SK-MEL-5 (cell line): ENCODE results near the gene ADAM21. TPM values are rescaled to one million over a fixed set of nuclear protein-coding genes. Genes with fewer than 3 reads are reported as not detected.
"Not testable (repeated sequence)": the region's sequence is repeated elsewhere in the genome, so short reads cannot be mapped to it uniquely, and the experiment has no call there.

ENCODE experiments used
- DNase-seq: peaks from one replicate; pipeline ENCODE4 v3.0.0-alpha.2; 2016; ENCODE audit warnings: low read depth, low spot score
- in situ Hi-C: cut with HindIII; loops from 2 replicates; pipeline ENCODE4 v1.10.0; 2016; ENCODE audit warnings: low sequenced_read_pairs, high pct_unique_total_duplicates, low pct_unique_long_range_greater_than_20kb
- small RNA-seq, 2 experiments: library from RNA; depleted of rRNA; stranded (forward); fragments of <200 nt; gene quantifications; one replicate each; pipeline ENCODE3, GENCODE V24; 2014
- total RNA-seq: library from RNA; depleted of rRNA; stranded (reverse); fragments of >200 nt; shearing (Covaris generic); gene quantifications from 2 replicates; pipeline ENCODE4 v1.2.3, GENCODE V29; 2014; rRNA removed

ADAM21 gene
- total RNA-seq, 1 experiment from 2014 or later: not detected

GRCh38 chr14:70472253-70473159 is 20.5 kb downstream of the ADAM21 start:
- in situ Hi-C loops: no loop called here

GRCh38 chr14:70473825-70474224 is 21.9 kb downstream of the ADAM21 start:
- no peak for DNase-seq
- in situ Hi-C loops: no loop called here

More at GRCh38 chr14:70472253-70473159, 20.5 kb downstream of the ADAM21 start:
- no peak for DNase-seq

GRCh38 chr14:70475459-70475858 is 23.5 kb downstream of the ADAM21 start:
- DNase-seq, in situ Hi-C loops: not testable (repeated sequence)

GRCh38 chr14:70477356-70478105 is 25.6 kb downstream of the ADAM21 start:
- in situ Hi-C loops, DNase-seq: not testable (repeated sequence)

- no peak for DNase-seq
- in situ Hi-C loops: no loop called here
These were observed 37.7 kb downstream of the ADAM21 start for GRCh38 chr14:70489579-70490200.

- DNase-seq: no peak
- in situ Hi-C loops: no loop called here
These were observed 46.2 kb downstream of the ADAM21 start for GRCh38 chr14:70498191-70498590.

Small RNA genes lying within 50 kb of the gene (small RNA-seq; reads per million reads assigned to genes)
- 0 reads per million in 2 experiments for gene RNU6-659P

Other genes starting within 250 kb of the ADAM21 start
- 46.3 and 60.1 TPM in 2 replicates for gene COX16, start 92.5 kb upstream of the ADAM21 start, total RNA-seq
- gene SYNJ2BP, start 35.1 kb upstream of the ADAM21 start, total RNA-seq: 19.9 and 22.3 TPM in 2 replicates
- gene ADAM20, start 82.8 kb downstream of the ADAM21 start, total RNA-seq: 0.05 and 0.11 TPM in 2 replicates
- gene MED6, start 148.5 kb downstream of the ADAM21 start, total RNA-seq: 27.3 and 31.6 TPM in 2 replicates
- 0.05 and 0.08 TPM in 2 replicates for gene TTC9, start 189.7 kb downstream of the ADAM21 start, total RNA-seq